Measurements from ENCODE around the gene CLCN6.

GRCh38 chr1:11831945-11832725 is 26.1 kb downstream of the CLCN6 start:
- TF ChIP-seq CTCF (conservative IDR thresholded peaks at IDR 0.05) (no peak), ZFX (IDR thresholded peaks at IDR 0.05) (no peak)

All from C4-2B (cell line).